Mammary epithelial cell (primary cell): ENCODE data around the gene CDHR2.

Source experiments
- EZH2 ChIP-seq: IDR thresholded peaks from 2 replicates; pipeline ENCODE4 v1.6.1; 2012; ENCODE audit warnings: low read length, inconsistent platforms, borderline replicate concordance
- TF ChIP-seq, protein P1 (sequence below), 2 donors: IDR thresholded peaks in 1 of 2; conservative IDR thresholded peaks in 1 of 2; 2 replicates each; pipeline ENCODE4 v1.5.1; 2011 to 2012; ENCODE audit warnings: inconsistent platforms in 2 of 2, low read length in 2 of 2, mild to moderate bottlenecking in 2 of 2, control low read depth in 1 of 2, low read depth in 1 of 2; ENCODE audit not compliant: insufficient read depth in 1 of 2; ENCODE audit errors: extremely low read depth in 1 of 2

DNA sequence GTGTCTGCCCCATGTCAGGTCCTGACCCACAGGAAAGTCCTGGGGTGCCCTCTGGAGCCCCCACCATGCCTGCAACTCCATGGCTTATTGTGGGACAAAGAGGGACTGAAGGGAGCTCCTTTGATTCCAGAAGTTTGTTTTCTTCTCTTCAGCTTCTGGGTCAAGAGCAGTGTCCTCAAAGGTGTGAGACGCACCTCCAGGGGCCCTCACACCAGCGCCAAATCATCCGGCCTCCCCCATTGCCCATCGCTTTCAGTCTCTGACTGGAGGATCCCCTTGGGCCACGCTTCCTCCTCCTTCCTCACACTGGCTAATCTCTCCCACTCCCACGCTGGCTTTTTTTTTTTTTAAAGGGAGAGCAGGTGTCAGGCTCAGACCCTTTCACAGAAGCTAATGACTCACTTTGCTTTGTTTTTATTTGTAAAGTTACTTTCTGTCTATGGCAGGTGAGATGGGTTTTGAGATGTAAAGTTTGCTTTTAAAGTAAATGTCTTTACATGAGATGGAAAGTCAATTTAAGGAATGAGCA lies 16.7 kb downstream of the CDHR2 start:
- TF ChIP-seq, protein P1, sequence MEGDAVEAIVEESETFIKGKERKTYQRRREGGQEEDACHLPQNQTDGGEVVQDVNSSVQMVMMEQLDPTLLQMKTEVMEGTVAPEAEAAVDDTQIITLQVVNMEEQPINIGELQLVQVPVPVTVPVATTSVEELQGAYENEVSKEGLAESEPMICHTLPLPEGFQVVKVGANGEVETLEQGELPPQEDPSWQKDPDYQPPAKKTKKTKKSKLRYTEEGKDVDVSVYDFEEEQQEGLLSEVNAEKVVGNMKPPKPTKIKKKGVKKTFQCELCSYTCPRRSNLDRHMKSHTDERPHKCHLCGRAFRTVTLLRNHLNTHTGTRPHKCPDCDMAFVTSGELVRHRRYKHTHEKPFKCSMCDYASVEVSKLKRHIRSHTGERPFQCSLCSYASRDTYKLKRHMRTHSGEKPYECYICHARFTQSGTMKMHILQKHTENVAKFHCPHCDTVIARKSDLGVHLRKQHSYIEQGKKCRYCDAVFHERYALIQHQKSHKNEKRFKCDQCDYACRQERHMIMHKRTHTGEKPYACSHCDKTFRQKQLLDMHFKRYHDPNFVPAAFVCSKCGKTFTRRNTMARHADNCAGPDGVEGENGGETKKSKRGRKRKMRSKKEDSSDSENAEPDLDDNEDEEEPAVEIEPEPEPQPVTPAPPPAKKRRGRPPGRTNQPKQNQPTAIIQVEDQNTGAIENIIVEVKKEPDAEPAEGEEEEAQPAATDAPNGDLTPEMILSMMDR (conservative IDR thresholded peaks at IDR 0.05 in 1 of 2, IDR thresholded peaks at IDR 0.05 in 1 of 2; ENCODE audit: extremely low read depth in 1 of 2, insufficient read depth in 1 of 2, low read depth in 1 of 2, low read length in 2 of 2): no peak
- TF ChIP-seq EZH2: no peak
